Thymus (tissue), 11 donors: Measurements from ENCODE around the gene GPR176. TPM values are rescaled to one million over a fixed set of nuclear protein-coding genes. Genes with fewer than 3 reads are reported as not detected.
A peak's percentile ranks its signal among the peaks of the same experiment; 100 is the strongest.

Experiments used
- DNase-seq, 9 donors: peaks; one replicate each; pipeline ENCODE4 v3.0.0-alpha.2; 2013; ENCODE audit warnings: low spot score in 9 of 9, low read depth in 6 of 9, missing footprints in 1 of 9
- H3K27ac ChIP-seq, 2 donors: one replicate each; pipeline ENCODE4 v1.5.1; 2013; ENCODE audit warnings: control low read depth in 1 of 2, low read depth in 1 of 2, low read length in 1 of 2, mild to moderate bottlenecking in 1 of 2, moderate library complexity in 1 of 2
- H3K27me3 ChIP-seq, 2 donors: one replicate each; pipeline ENCODE4 v1.5.1; 2013; ENCODE audit warnings: low read length in 1 of 2; ENCODE audit not compliant: control insufficient read depth in 2 of 2, insufficient read depth in 1 of 2
- H3K36me3 ChIP-seq, 2 donors: one replicate each; pipeline ENCODE4 v1.5.1; 2013; ENCODE audit warnings: low read length in 1 of 2, mild to moderate bottlenecking in 1 of 2, moderate library complexity in 1 of 2; ENCODE audit not compliant: control insufficient read depth in 2 of 2, insufficient read depth in 2 of 2
- H3K4me1 ChIP-seq, 2 donors: one replicate each; pipeline ENCODE4 v1.5.1; 2013; ENCODE audit warnings: low read length in 2 of 2; ENCODE audit not compliant: control insufficient read depth in 2 of 2, insufficient read depth in 2 of 2
- H3K4me3 ChIP-seq, 2 donors: one replicate each; pipeline ENCODE4 v1.5.1; 2013; ENCODE audit warnings: low read length in 2 of 2, control low read depth in 1 of 2, mild to moderate bottlenecking in 1 of 2
- H3K9me3 ChIP-seq, 2 donors: one replicate each; pipeline ENCODE4 v1.5.1; 2013; ENCODE audit warnings: low read length in 1 of 2, mild to moderate bottlenecking in 1 of 2; ENCODE audit not compliant: control insufficient read depth in 2 of 2, insufficient read depth in 1 of 2
- WGBS: extraction: QIAGEN DNeasy Blood & Tissue Kit; methylation state at CpG from one replicate; pipeline ENCODE4 v1.1.7; 2013; 5-methylcytosine and 5-hydroxymethylcytosine counted together
- polyA plus RNA-seq: library from polyadenylated mRNA; stranded (reverse); fragments of 200-250 nt; gene quantifications from one replicate; pipeline ENCODE4 v1.2.3, GENCODE V29; 2013
- total RNA-seq: library from RNA; stranded (reverse); fragments of 120-200 nt; gene quantifications from one replicate; pipeline ENCODE4 v1.2.4, GENCODE V29; 2013
- donor health status: healthy.

GPR176 gene
- total and polyA plus RNA-seq, 2 donors, result 2.9 to 3.5 TPM

DNA sequence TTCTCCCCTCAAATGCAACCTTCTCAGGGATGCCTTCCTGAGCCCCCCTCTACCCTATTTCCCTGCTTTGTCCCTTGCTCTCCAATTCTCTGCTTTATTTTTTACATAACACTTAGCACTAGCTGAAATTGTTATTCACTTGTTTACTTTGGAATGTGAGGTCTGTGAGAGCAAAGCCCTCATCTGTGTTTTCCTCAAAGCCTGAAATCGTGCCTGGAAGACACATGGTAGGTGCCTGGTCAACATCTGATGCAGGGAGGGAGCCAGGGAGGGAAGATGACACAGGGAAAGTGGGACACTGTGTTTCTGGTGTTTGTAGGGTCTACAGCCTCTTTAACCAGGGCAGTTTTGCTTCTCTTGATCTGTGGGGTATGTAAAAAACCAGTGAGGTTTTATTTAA lies 37.4 kb upstream of the GPR176 start:
- 93% methylated on average over 1 of the region's 1 CpG for WGBS
- no peaks in the 10 kb centered on the region for H3K9me3 ChIP-seq

GRCh38 chr15:39953521-39953920 lies 33.5 kb upstream of the GPR176 start:
- no peak overlapping the region for H3K4me3 ChIP-seq
- H3K4me1 ChIP-seq, result no peaks in the 10 kb centered on the region
- DNase-seq, result no peak
- H3K27ac ChIP-seq, result no peak overlapping the region
- H3K36me3 ChIP-seq, result peaks cover 21 to 46% of the 10 kb centered on the region in 2 donors
- 81% methylated on average over 4 of the region's 4 CpGs for WGBS
- H3K27me3 ChIP-seq, result no peaks in the 10 kb centered on the region
- H3K9me3 ChIP-seq, result no peaks in the 10 kb centered on the region

More for the DNA sequence above, 37.4 kb upstream of the GPR176 start:
- H3K27me3 ChIP-seq, result no peaks in the 10 kb centered on the region
- peaks cover 20 to 49% of the 10 kb centered on the region in 2 donors for H3K36me3 ChIP-seq
- H3K4me1 ChIP-seq, result no peaks in the 10 kb centered on the region
- H3K4me3 ChIP-seq, result no peak overlapping the region
- no peak for DNase-seq
- no peak overlapping the region for H3K27ac ChIP-seq

- Histone ChIP-seq H3K4me1 (peaks cover 0 to 3% of the 10 kb centered on the region in 2 donors), H3K27ac (no peak overlapping the region), H3K27me3 (no peaks in the 10 kb centered on the region), H3K4me3 (no peak overlapping the region), H3K9me3 (no peaks in the 10 kb centered on the region), H3K36me3 (peaks cover 17 to 36% of the 10 kb centered on the region in 2 donors)
- 99% methylated on average over 7 of the region's 7 CpGs for WGBS
- DNase-seq, result no peak
These were observed 31.5 kb upstream of the GPR176 start for GRCh38 chr15:39951561-39951960.

DNA sequence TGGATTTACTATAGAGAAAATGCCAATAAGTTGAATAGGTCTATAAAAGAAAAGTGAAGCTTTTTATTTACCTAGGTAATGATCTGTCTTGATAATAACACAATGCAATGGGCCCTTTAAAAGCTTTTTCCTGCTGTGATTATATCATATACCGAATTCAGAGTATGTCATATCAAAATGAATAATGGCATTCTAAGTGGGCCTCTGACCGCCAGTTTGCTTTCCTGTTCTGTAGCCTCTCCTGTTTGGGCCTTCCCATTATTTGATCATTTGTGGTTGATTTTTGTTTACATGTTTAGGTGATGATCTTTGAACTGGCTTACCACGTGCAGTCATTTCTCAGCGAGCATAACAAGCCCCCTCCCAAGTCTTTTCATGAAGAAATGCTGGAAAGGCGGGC lies 28.8 kb upstream of the GPR176 start:
- 94% methylated on average over 5 of the region's 5 CpGs for WGBS
- Histone ChIP-seq H3K9me3 (no peaks in the 10 kb centered on the region), H3K4me3 (no peak overlapping the region), H3K4me1 (peaks cover 0 to 3% of the 10 kb centered on the region in 2 donors), H3K36me3 (peaks cover 21 to 32% of the 10 kb centered on the region in 2 donors), H3K27ac (no peak overlapping the region), H3K27me3 (no peaks in the 10 kb centered on the region)
- no peak for DNase-seq

DNA sequence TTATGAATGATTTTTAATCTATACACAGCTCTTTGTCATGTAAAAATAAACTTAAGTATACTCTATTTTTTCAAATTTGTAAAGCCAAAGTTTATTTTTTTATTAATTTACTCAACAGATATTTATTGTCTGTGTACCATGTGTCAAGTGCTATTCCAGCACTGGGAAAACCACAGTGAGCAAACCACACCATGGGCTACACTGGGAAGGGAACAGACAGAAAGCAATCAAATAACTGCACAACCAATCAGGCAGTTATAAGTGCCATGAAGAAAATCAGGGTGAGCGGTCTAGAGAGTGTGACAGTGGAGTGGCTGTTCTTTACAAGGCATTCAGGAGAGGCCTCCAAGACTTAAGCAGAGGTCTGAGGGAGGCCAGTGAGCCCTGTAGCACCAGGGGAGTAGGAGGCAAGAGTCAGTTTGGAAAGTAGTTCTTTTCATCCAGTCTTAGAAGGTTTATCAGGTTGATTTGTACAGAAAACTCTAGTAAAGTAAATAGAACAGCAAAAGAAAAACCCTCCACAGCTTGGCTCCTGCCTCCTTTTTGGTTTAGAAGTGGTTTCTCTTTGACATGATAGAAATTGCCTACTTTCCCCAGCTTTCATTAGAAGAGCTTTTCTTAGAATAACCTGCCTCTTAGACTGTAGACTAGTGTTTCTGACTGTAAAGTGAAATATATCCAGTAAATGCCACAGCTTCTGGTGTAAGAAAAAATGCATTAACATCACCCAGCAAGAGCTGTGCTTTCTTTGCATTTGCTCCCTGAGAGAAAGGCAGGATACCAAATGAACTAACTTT lies 27.5 kb upstream of the GPR176 start:
- no peaks in the 10 kb centered on the region for H3K27me3 ChIP-seq
- H3K4me1 ChIP-seq, result peaks cover 0 to 3% of the 10 kb centered on the region in 2 donors
- no peak overlapping the region for H3K4me3 ChIP-seq
- no peak overlapping the region for H3K27ac ChIP-seq
- peak in 1 of 9 donors; percentile 22 for DNase-seq
- 98% methylated on average over 1 of the region's 1 CpG for WGBS
- H3K9me3 ChIP-seq, result no peaks in the 10 kb centered on the region
- H3K36me3 ChIP-seq, result peaks cover 22 to 27% of the 10 kb centered on the region in 2 donors

GRCh38 chr15:39946862-39947261 lies 26.8 kb upstream of the GPR176 start:
- 80% methylated on average over 3 of the region's 3 CpGs for WGBS
- H3K36me3 ChIP-seq, result peaks cover 24% of the 10 kb centered on the region in 2 donors

GRCh38 chr15:39944726-39945125 lies 24.7 kb upstream of the GPR176 start:
- Histone ChIP-seq H3K36me3 (peaks cover 24 to 31% of the 10 kb centered on the region in 2 donors), H3K4me1 (peaks cover 0 to 3% of the 10 kb centered on the region in 2 donors), H3K9me3 (no peaks in the 10 kb centered on the region), H3K27ac (no peak overlapping the region), H3K4me3 (no peak overlapping the region), H3K27me3 (no peaks in the 10 kb centered on the region)
- 96% methylated on average over 4 of the region's 4 CpGs for WGBS
- DNase-seq, result no peak

More at GRCh38 chr15:39946862-39947261, 26.8 kb upstream of the GPR176 start:
- DNase-seq, result no peak
- H3K4me1 ChIP-seq, result peaks cover 0 to 3% of the 10 kb centered on the region in 2 donors
- H3K27me3 ChIP-seq, result no peaks in the 10 kb centered on the region
- H3K27ac ChIP-seq, result no peak overlapping the region
- no peaks in the 10 kb centered on the region for H3K9me3 ChIP-seq
- no peak overlapping the region for H3K4me3 ChIP-seq

DNA sequence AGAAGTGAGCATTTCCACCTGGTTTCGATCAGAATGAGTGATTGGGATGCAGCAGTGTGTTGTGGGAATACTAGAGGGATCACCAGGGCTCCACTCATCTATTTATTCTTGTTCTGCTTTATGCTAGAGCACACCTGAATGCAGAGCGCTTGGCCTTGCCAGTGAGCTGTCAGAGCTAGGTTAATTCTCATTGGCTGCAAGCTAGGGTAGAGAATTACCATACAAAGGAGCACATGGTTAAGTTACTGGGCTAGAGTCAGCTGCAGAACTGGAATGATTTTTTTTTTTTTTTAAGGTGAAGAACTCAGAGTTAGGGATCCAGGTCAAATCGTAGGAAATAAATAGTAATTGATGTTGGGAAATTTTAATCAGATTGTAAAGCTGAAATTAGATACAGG lies 22.7 kb upstream of the GPR176 start:
- H3K36me3 ChIP-seq, result peaks cover 21 to 34% of the 10 kb centered on the region in 2 donors
- H3K27ac ChIP-seq, result no peak overlapping the region

DNA sequence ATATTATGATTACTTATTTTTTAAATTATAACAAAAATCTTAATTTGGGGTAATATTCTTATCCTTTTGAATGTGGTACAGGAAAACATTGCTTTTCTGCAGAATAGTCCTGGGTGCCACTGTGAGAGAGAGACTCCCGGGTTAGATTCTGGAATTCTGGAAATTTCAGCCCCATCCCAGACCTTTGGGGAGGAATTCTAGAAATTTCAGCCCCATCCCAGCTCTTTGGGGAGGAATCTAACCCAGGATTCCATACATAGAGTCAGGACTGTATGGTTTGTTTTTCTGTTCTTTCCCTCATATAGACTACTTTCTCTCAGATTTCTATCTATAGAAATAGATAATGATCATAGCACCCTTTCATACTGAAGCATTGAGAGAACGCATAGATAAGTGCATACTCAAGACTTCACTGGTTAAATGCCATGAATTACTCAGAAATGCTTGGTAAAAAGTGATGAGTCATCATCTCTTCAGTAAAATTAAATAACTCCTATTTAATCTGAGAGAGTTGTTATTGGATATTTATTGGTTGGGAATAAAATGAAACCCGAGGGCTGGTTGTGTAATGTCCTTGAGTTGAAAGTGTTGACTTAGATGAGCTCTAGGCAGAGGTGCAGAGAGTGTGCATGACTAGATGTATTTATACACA lies 22.2 kb upstream of the GPR176 start:
- Histone ChIP-seq H3K4me3 (no peak overlapping the region), H3K36me3 (peaks cover 21 to 34% of the 10 kb centered on the region in 2 donors), H3K4me1 (no peaks in the 10 kb centered on the region), H3K27me3 (no peaks in the 10 kb centered on the region), H3K9me3 (no peaks in the 10 kb centered on the region), H3K27ac (no peak overlapping the region)
- no peak for DNase-seq
- WGBS, result 95% methylated on average over 3 of the region's 3 CpGs

More for the DNA sequence above, 22.7 kb upstream of the GPR176 start:
- Histone ChIP-seq H3K4me3 (no peak overlapping the region), H3K27me3 (no peaks in the 10 kb centered on the region), H3K9me3 (no peaks in the 10 kb centered on the region), H3K4me1 (peaks cover 0 to 3% of the 10 kb centered on the region in 2 donors)
- 95% methylated on average over 3 of the region's 3 CpGs for WGBS
- DNase-seq, result no peak
